ENCODE results near the gene HCN2. TPM values are rescaled to one million over a fixed set of nuclear protein-coding genes. Genes with fewer than 3 reads are reported as not detected.

Gene HCN2
- total and polyA plus RNA-seq, 10 of the 15 experiments (the other 5 are each of a cell fraction or from before 2014, with no cell fraction given) = 0.01 to 0.54 (median 0.08) TPM; not detected in 4

DNA sequence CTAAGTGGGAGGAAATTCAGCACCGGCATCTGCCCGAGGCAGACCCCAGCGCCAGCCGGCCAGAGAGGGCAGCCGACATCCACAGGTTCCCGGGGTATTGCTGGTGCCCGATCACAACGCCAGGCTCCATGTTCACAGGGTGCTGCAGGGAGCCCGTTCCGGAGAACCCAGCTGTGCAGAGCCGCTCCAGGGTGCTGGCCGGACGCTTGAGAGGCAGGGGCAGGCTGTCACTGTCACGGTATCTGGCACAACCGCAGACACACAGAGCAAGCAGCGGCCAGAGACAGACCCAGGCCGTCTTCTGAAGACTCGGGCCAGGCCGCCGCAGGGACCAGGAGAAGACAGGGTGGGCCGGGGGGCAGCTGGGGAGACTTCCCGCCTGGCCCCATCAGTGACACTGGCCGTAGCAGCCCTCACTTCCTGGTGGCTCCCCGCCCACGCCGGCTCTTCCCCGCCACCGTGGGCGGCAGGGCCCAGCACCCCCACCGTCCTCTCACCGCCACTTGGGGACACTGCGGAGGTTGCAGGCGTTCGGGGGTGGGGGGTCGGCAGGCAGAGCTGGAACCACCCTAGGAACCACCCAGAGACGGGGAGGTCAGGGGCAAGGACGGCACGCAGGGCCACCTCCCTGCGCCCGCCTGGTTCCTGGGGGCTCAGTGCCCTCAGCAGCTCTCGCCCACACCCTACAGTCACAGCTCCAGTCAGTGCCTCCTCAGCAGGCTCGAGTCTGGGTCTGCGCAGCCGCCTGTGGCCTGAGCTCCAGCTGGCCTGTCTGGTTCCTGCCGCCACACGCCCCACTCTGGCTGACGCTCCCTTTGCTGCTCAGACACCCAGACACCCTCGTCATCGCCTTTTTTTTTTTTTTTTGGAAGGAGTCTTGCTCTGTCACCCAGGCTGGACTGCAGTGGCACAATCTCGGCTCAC is 69.5 kb downstream of the HCN2 start:
- Histone ChIP-seq H3K4me2 (ENCODE audit: control insufficient read depth, insufficient read depth) (peak overlapping the region; percentile 98), H3K4me3 (no peak overlapping the region), H4K20me1 (ENCODE audit: control insufficient read depth, insufficient read depth) (peaks cover 15% of the 10 kb centered on the region), H3K4me1 (ENCODE audit: control insufficient read depth, insufficient read depth, low read length) (peaks cover 15% of the 10 kb centered on the region; the same call in 1 of the 2 replicates), H3K27ac (ENCODE audit: control insufficient read depth, insufficient read depth) (no peak overlapping the region), H3K27me3 (replicated peaks in 1 of 2; ENCODE audit: control insufficient read depth in 2 of 2, insufficient read depth in 2 of 2, low read length in 1 of 2) (no peaks in the 10 kb centered on the region), H3K9me3 (replicated peaks; ENCODE audit: control insufficient read depth, insufficient read depth, low read length) (no peaks in the 10 kb centered on the region), H3K79me2 (ENCODE audit: control insufficient read depth, insufficient read depth, low read length) (peaks cover 82% of the 10 kb centered on the region), H3K9ac (ENCODE audit: control insufficient read depth, insufficient read depth, low read length) (no peak overlapping the region), H3K36me3 (ENCODE audit: control insufficient read depth in 2 of 2, insufficient read depth in 2 of 2, low read length in 1 of 2) (peaks cover 4 to 29% of the 10 kb centered on the region in 2 experiments; a peak in 3 of 4 replicates), H2AFZ (ENCODE audit: control insufficient read depth, low read depth, low read length) (no peak overlapping the region)
- DNase-seq (ENCODE audit: low read depth, low spot score) (no peak), ATAC-seq (no peak), FAIRE-seq (no peak)
- no TSS peak for BruUV-seq (replicated peaks)
- ChIA-PET SMC1A (ENCODE audit: uncharacterized antibody, unreplicated experiment) (no interaction called here), RAD21 (ENCODE audit: unreplicated experiment) (no interaction called here), CTCF (no interaction called here), POLR2A (no interaction called here)
- in situ Hi-C loops (cut with MboI) (no loop called here), intact Hi-C loops (cut with micrococcal nuclease; ENCODE audit: unreplicated experiment) (no loop called here)
- TF ChIP-seq POLR2AphosphoS2 (IDR thresholded peaks at IDR 0.05; ENCODE audit: low read depth, low read length) (no peak), BACH1 (IDR thresholded peaks at IDR 0.05; ENCODE audit: borderline replicate concordance) (no peak), KLF5 (IDR thresholded peaks at IDR 0.05; ENCODE audit: partially characterized antibody) (no peak), CREM (IDR thresholded peaks at IDR 0.05; ENCODE audit: low read depth) (no peak), EP300 (IDR thresholded peaks at IDR 0.05; ENCODE audit: borderline replicate concordance in 1 of 2, control insufficient read depth in 1 of 2, low read depth in 2 of 2, low read length in 2 of 2) (no peak), TCF12 (IDR thresholded peaks at IDR 0.05; ENCODE audit: low read depth, low read length) (no peak), SKIL (IDR thresholded peaks at IDR 0.05; ENCODE audit: low read depth, poor library complexity, severe bottlenecking) (no peak), EGR1 (IDR thresholded peaks at IDR 0.05; ENCODE audit: borderline replicate concordance in 1 of 2, low read depth in 2 of 2, low read length in 2 of 2) (0 out of 3 replicates have a peak, but pooled peaks of 1 of the 2 experiments have one; percentile 38), RB1 (IDR thresholded peaks at IDR 0.05; ENCODE audit: borderline replicate concordance) (no peak), IRF4 (IDR thresholded peaks at IDR 0.05; ENCODE audit: low read depth, low read length) (no peak), POLR2A (IDR thresholded peaks at IDR 0.05; ENCODE audit: low read depth, low read length) (peak; percentile 56)
- 30% methylated on average over 45 of the region's 50 CpGs for WGBS (ENCODE audit: insufficient coverage, insufficient replicate concordance, low lambda C conversion rate, missing lambda C conversion rate)
